ENCODE data around the gene PPP2R1B.

- TF ChIP-seq POLR2A (IDR thresholded peaks at IDR 0.05) (no peak), POLR2AphosphoS5 (IDR thresholded peaks at IDR 0.05; ENCODE audit: insufficient read depth in 1 of 2, low read depth in 1 of 2) (no peak)
- TF ChIP-seq, protein P1, sequence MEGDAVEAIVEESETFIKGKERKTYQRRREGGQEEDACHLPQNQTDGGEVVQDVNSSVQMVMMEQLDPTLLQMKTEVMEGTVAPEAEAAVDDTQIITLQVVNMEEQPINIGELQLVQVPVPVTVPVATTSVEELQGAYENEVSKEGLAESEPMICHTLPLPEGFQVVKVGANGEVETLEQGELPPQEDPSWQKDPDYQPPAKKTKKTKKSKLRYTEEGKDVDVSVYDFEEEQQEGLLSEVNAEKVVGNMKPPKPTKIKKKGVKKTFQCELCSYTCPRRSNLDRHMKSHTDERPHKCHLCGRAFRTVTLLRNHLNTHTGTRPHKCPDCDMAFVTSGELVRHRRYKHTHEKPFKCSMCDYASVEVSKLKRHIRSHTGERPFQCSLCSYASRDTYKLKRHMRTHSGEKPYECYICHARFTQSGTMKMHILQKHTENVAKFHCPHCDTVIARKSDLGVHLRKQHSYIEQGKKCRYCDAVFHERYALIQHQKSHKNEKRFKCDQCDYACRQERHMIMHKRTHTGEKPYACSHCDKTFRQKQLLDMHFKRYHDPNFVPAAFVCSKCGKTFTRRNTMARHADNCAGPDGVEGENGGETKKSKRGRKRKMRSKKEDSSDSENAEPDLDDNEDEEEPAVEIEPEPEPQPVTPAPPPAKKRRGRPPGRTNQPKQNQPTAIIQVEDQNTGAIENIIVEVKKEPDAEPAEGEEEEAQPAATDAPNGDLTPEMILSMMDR (IDR thresholded peaks at IDR 0.05), result no peak
Observed at GRCh38 chr11:111776398-111777093, 10.4 kb upstream of the PPP2R1B start.
